Keratinocyte (primary cell): ENCODE results near the gene DLX3. TPM values are rescaled to one million over a fixed set of nuclear protein-coding genes. Genes with fewer than 3 reads are reported as not detected.

Source experiments
- DNase-seq: peaks from one replicate; pipeline ENCODE4 v3.0.0-alpha.2; 2011; ENCODE audit warnings: low read depth, missing footprints, low spot score
- FAIRE-seq: peaks from 2 replicates; lab custom pipeline; 2011; peaks lifted over from hg19 to GRCh38; lab: Jason Lieb, UNC
- H2AFZ ChIP-seq: 2 replicates; pipeline ENCODE4 v1.6.0; 2012; ENCODE audit warnings: low read length, control low read depth, inconsistent platforms; ENCODE audit not compliant: control insufficient read depth
- H3K27ac ChIP-seq: 2 replicates; pipeline ENCODE4 v1.5.1; 2011; ENCODE audit warnings: low read length; ENCODE audit not compliant: control insufficient read depth, insufficient read depth
- H3K27me3 ChIP-seq: 3 replicates; pipeline ENCODE4 v1.6.0; 2011; ENCODE audit warnings: low read length; ENCODE audit not compliant: control insufficient read depth, insufficient read depth; ENCODE audit errors: extremely low read depth
- H3K36me3 ChIP-seq, 2 experiments: 2 replicates in 1 of 2; 3 replicates in 1 of 2; pipeline ENCODE4 v1.5.1; 2011; ENCODE audit warnings: low read length in 2 of 2, mild to moderate bottlenecking in 1 of 2; ENCODE audit not compliant: control insufficient read depth in 2 of 2, insufficient read depth in 2 of 2; ENCODE audit errors: extremely low read depth in 1 of 2
- H3K4me1 ChIP-seq: 3 replicates; pipeline ENCODE4 v1.5.1; 2011; ENCODE audit warnings: low read length; ENCODE audit not compliant: control insufficient read depth, insufficient read depth; ENCODE audit errors: extremely low read depth
- H3K4me2 ChIP-seq: 3 replicates; pipeline ENCODE4 v1.6.0; 2011; ENCODE audit warnings: low read depth, low read length; ENCODE audit not compliant: control insufficient read depth, insufficient read depth; ENCODE audit errors: extremely low read depth
- H3K4me3 ChIP-seq, 3 experiments: fragments of 200-600 bp in 1 of 3; sonication (generic) in 1 of 3; 2 replicates in 2 of 3; 3 replicates in 1 of 3; pipeline ENCODE4 v1.5.1; 2011 to 2016; ENCODE audit warnings: low read length in 3 of 3, mild to moderate bottlenecking in 3 of 3, control low read depth in 2 of 3, inconsistent platforms in 1 of 3, low read depth in 1 of 3, mixed read lengths in 1 of 3, mixed run types in 1 of 3, moderate library complexity in 1 of 3; ENCODE audit not compliant: control insufficient read depth in 2 of 3, insufficient read depth in 2 of 3; ENCODE audit errors: extremely low read depth in 1 of 3
- H3K79me2 ChIP-seq: 2 replicates; pipeline ENCODE4 v1.6.0; 2012; ENCODE audit warnings: low read length; ENCODE audit not compliant: control insufficient read depth, insufficient read depth
- H3K9ac ChIP-seq: 3 replicates; pipeline ENCODE4 v1.6.0; 2011; ENCODE audit warnings: low read length; ENCODE audit not compliant: control insufficient read depth, insufficient read depth; ENCODE audit errors: extremely low read depth
- H3K9me1 ChIP-seq: 3 replicates; pipeline ENCODE4 v1.6.0; 2011; ENCODE audit warnings: low read length; ENCODE audit not compliant: control insufficient read depth, insufficient read depth; ENCODE audit errors: extremely low read depth
- H3K9me3 ChIP-seq: 2 replicates; pipeline ENCODE4 v1.5.1; 2012; ENCODE audit warnings: low read depth, low read length; ENCODE audit not compliant: control insufficient read depth
- H4K20me1 ChIP-seq: 3 replicates; pipeline ENCODE4 v1.6.0; 2011; ENCODE audit warnings: low read length; ENCODE audit not compliant: control insufficient read depth, insufficient read depth; ENCODE audit errors: extremely low read depth
- CTCF ChIP-seq, 3 experiments: IDR thresholded peaks in 1 of 3; conservative IDR thresholded peaks in 1 of 3; optimal IDR thresholded peaks in 1 of 3; 2 replicates in 2 of 3; 3 replicates in 1 of 3; pipeline versions ENCODE3 to v1.5.1; 2011; ENCODE audit warnings: low read length in 3 of 3, mild to moderate bottlenecking in 3 of 3, moderate library complexity in 2 of 3, control low read depth in 1 of 3, inconsistent platforms in 1 of 3; ENCODE audit not compliant: insufficient read depth in 2 of 3; ENCODE audit errors: extremely low read depth in 1 of 3
- EZH2 ChIP-seq: IDR thresholded peaks from one replicate; pipeline ENCODE4 v1.6.1; 2012; ENCODE audit warnings: inconsistent platforms, mild to moderate bottlenecking, low read length, moderate library complexity
- dilution Hi-C: fragments of 300-500 bp; cut with MboI; formaldehyde crosslinking; loops from one replicate; pipeline ENCODE4 v1.7.0; 2020; ENCODE audit warnings: low sequenced_read_pairs; ENCODE audit not compliant: extremely low pct_ligation_motif_present
- polyA plus RNA-seq, 5 experiments: library from polyadenylated mRNA; depleted of rRNA in 3 of 5; stranded (reverse) in 3 of 5; stranded (forward) in 1 of 5; unstranded in 1 of 5; fragments of >200 nt; gene quantifications; 1 replicate in 1 of 5; 2 replicates in 3 of 5; 3 replicates in 1 of 5; pipeline versions ENCODE4 v1.2.1 to v1.2.3, GENCODE V29; 2011 to 2012; ENCODE audit warnings: missing spikeins in 2 of 5, low read depth in 1 of 5, low replicate concordance in 1 of 5

Gene DLX3
- polyA plus RNA-seq, 1 donor (not counting 4 experiments of a cell fraction or from before 2014, with no cell fraction given), result 0.72 TPM

GRCh38 chr17:50027172-50027880 is 32.3 kb upstream of the DLX3 start:
- no peak overlapping the region for H2AFZ ChIP-seq
- no peak for TF ChIP-seq EZH2
- TF ChIP-seq CTCF (optimal IDR thresholded peaks at IDR 0.05 in 1 of 3, IDR thresholded peaks at IDR 0.05 in 1 of 3, conservative IDR thresholded peaks at IDR 0.05 in 1 of 3; ENCODE audit: extremely low read depth in 1 of 3, insufficient read depth in 2 of 3, low read length in 3 of 3), result peak in 1 of 3 experiments; percentile 38

GRCh38 chr17:50026837-50027171 is 31.8 kb upstream of the DLX3 start:
- no peak overlapping the region for H2AFZ ChIP-seq
- TF ChIP-seq CTCF (optimal IDR thresholded peaks at IDR 0.05 in 1 of 3, IDR thresholded peaks at IDR 0.05 in 1 of 3, conservative IDR thresholded peaks at IDR 0.05 in 1 of 3; ENCODE audit: extremely low read depth in 1 of 3, insufficient read depth in 2 of 3, low read length in 3 of 3) (peak; percentile 94 to 99 (median 96)), EZH2 (no peak)
- dilution Hi-C loops, result no loop called here
- DNase-seq (peak; percentile 70), FAIRE-seq (peak; percentile 91)
- H3K9me3 ChIP-seq, result peaks cover 13% of the 10 kb centered on the region
- peak overlapping the region; percentile 43 to 75 (median 61) for H3K4me3 ChIP-seq
- H3K27ac ChIP-seq, result peak overlapping the region; percentile 96
- no peaks in the 10 kb centered on the region for H4K20me1 ChIP-seq
- peaks cover 26% of the 10 kb centered on the region for H3K4me1 ChIP-seq
- peak overlapping the region; percentile 98 for H3K4me2 ChIP-seq
- no peaks in the 10 kb centered on the region for H3K79me2 ChIP-seq
- H3K27me3 ChIP-seq, result no peaks in the 10 kb centered on the region
- H3K9me1 ChIP-seq, result no peaks in the 10 kb centered on the region
- peak overlapping the region; percentile 85 for H3K9ac ChIP-seq
- H3K36me3 ChIP-seq, result no peaks in the 10 kb centered on the region

More at GRCh38 chr17:50027172-50027880, 32.3 kb upstream of the DLX3 start:
- H3K9me3 ChIP-seq, result peaks cover 13% of the 10 kb centered on the region
- H3K27me3 ChIP-seq, result no peaks in the 10 kb centered on the region
- H3K79me2 ChIP-seq, result no peaks in the 10 kb centered on the region
- peak; percentile 98 for FAIRE-seq
- no peaks in the 10 kb centered on the region for H3K9me1 ChIP-seq
- H3K4me3 ChIP-seq, result peak overlapping the region; percentile 43 to 75 (median 61)
- H3K36me3 ChIP-seq, result no peaks in the 10 kb centered on the region
- H4K20me1 ChIP-seq, result no peaks in the 10 kb centered on the region
- DNase-seq, result peak; percentile 100
- peak overlapping the region; percentile 96 for H3K27ac ChIP-seq
- dilution Hi-C loops, result no loop called here
- peak overlapping the region; percentile 98 for H3K4me2 ChIP-seq
- H3K9ac ChIP-seq, result peak overlapping the region; percentile 85
- peaks cover 26% of the 10 kb centered on the region for H3K4me1 ChIP-seq
